DND-41 (cell line): Measurements from ENCODE around the gene PPP1R1B.

Experiments used
- ATAC-seq: fragments of 200-7000 bp; cut with Tn5 transposase; 3 replicates; pipeline ENCODE4 v1.9.1; 2021; ENCODE audit warnings: low read depth; ENCODE audit not compliant: insufficient read depth
- DNase-seq: peaks from one replicate; pipeline ENCODE4 v3.0.0-alpha.2; 2020
- H2AFZ ChIP-seq: 2 replicates; pipeline ENCODE4 v1.6.0; 2012; ENCODE audit warnings: low read depth, low read length
- H3K27ac ChIP-seq: 2 replicates; pipeline ENCODE4 v1.5.1; 2012; ENCODE audit warnings: low read length, inconsistent platforms
- H3K27me3 ChIP-seq: fragments of 200-600 bp; sonication (generic); 2 replicates; pipeline ENCODE4 v1.6.0; 2012; ENCODE audit warnings: low read length, mild to moderate bottlenecking, inconsistent platforms; ENCODE audit not compliant: insufficient read depth, poor library complexity
- H3K36me3 ChIP-seq: 2 replicates; pipeline ENCODE4 v1.5.1; 2012; ENCODE audit warnings: low read length, inconsistent platforms; ENCODE audit not compliant: insufficient read depth
- H3K4me1 ChIP-seq: 2 replicates; pipeline ENCODE4 v1.5.1; 2012; ENCODE audit warnings: mild to moderate bottlenecking, low read length; ENCODE audit not compliant: insufficient read depth
- H3K4me2 ChIP-seq: 2 replicates; pipeline ENCODE4 v1.6.0; 2012; ENCODE audit warnings: mild to moderate bottlenecking, moderate library complexity, low read length, inconsistent platforms; ENCODE audit not compliant: insufficient read depth
- H3K4me3 ChIP-seq, 2 experiments: fragments of 200-600 bp in 1 of 2; shearing (Covaris generic) in 1 of 2; 2 replicates each; pipeline ENCODE4 v1.5.1; 2012 to 2016; ENCODE audit warnings: inconsistent platforms in 2 of 2, low read length in 2 of 2, mild to moderate bottlenecking in 2 of 2, low read depth in 1 of 2, moderate library complexity in 1 of 2
- H3K79me2 ChIP-seq: 2 replicates; pipeline ENCODE4 v1.6.0; 2012; ENCODE audit warnings: low read length, inconsistent platforms; ENCODE audit not compliant: insufficient read depth
- H3K9ac ChIP-seq: 2 replicates; pipeline ENCODE4 v1.6.0; 2012; ENCODE audit warnings: low read depth, mild to moderate bottlenecking, inconsistent platforms, low read length, moderate library complexity
- H3K9me3 ChIP-seq: 2 replicates; pipeline ENCODE4 v1.5.1; 2012; ENCODE audit warnings: low read length, moderate library complexity, mild to moderate bottlenecking, inconsistent platforms; ENCODE audit not compliant: insufficient read depth, severe bottlenecking
- H4K20me1 ChIP-seq: 2 replicates; pipeline ENCODE4 v1.6.0; 2012; ENCODE audit warnings: low read length; ENCODE audit not compliant: insufficient read depth
- CTCF ChIP-seq: IDR thresholded peaks from 2 replicates; pipeline ENCODE4 v1.5.1; 2012; ENCODE audit warnings: borderline replicate concordance, low read length, moderate library complexity, mild to moderate bottlenecking; ENCODE audit not compliant: poor library complexity, severe bottlenecking; ENCODE audit errors: extremely low read depth
- EZH2 ChIP-seq: IDR thresholded peaks from 3 replicates; pipeline ENCODE4 v1.6.1; 2012; ENCODE audit warnings: borderline replicate concordance, low read depth, mild to moderate bottlenecking, moderate library complexity, low read length, inconsistent platforms; ENCODE audit not compliant: severe bottlenecking

Gene PPP1R1B

GRCh38 chr17:39614545-39615157 is 12.1 kb upstream of the PPP1R1B start:
- Histone ChIP-seq H3K36me3 (no peaks in the 10 kb centered on the region), H4K20me1 (peaks cover 4% of the 10 kb centered on the region; the same call in 1 of the 2 replicates), H3K79me2 (no peaks in the 10 kb centered on the region), H3K27me3 (peaks cover 32% of the 10 kb centered on the region), H2AFZ (no peak overlapping the region), H3K27ac (no peak overlapping the region), H3K4me3 (no peak overlapping the region), H3K4me2 (no peak overlapping the region), H3K4me1 (peaks cover 14% of the 10 kb centered on the region), H3K9ac (no peak overlapping the region), H3K9me3 (no peaks in the 10 kb centered on the region)
- TF ChIP-seq CTCF: no peak
- no peak for TF ChIP-seq EZH2
- DNase-seq (no peak), ATAC-seq (no peak)

- ATAC-seq: no peak
Measured at GRCh38 chr17:39615434-39615833, 11.3 kb upstream of the PPP1R1B start.

GRCh38 chr17:39617100-39617445 is 9.7 kb upstream of the PPP1R1B start:
- Histone ChIP-seq H3K79me2 (no peaks in the 10 kb centered on the region), H3K9me3 (no peaks in the 10 kb centered on the region), H2AFZ (no peak overlapping the region), H3K36me3 (no peaks in the 10 kb centered on the region), H3K9ac (peak overlapping the region; percentile 50; the same call in 1 of the 2 replicates), H3K27me3 (peaks cover 48% of the 10 kb centered on the region), H3K4me2 (peak overlapping the region; percentile 94), H3K27ac (no peak overlapping the region), H4K20me1 (peaks cover 11% of the 10 kb centered on the region; the same call in 1 of the 2 replicates), H3K4me1 (peaks cover 19% of the 10 kb centered on the region), H3K4me3 (peak overlapping the region in 1 of 2 experiments; percentile 56; a peak in 2 of 4 replicates)
- no peak for DNase-seq
- TF ChIP-seq EZH2 (no peak), CTCF (no peak)
- ATAC-seq: no peak

More at GRCh38 chr17:39615434-39615833, 11.3 kb upstream of the PPP1R1B start:
- Histone ChIP-seq H3K9me3 (no peaks in the 10 kb centered on the region), H4K20me1 (peaks cover 4% of the 10 kb centered on the region; the same call in 1 of the 2 replicates), H3K27ac (no peak overlapping the region), H2AFZ (no peak overlapping the region), H3K4me2 (no peak overlapping the region), H3K4me3 (no peak overlapping the region), H3K9ac (no peak overlapping the region), H3K79me2 (no peaks in the 10 kb centered on the region), H3K27me3 (peaks cover 36% of the 10 kb centered on the region), H3K4me1 (peaks cover 14% of the 10 kb centered on the region), H3K36me3 (no peaks in the 10 kb centered on the region)
- DNase-seq: no peak
- no peak for TF ChIP-seq CTCF
- no peak for TF ChIP-seq EZH2
